ENCODE data around the gene YIPF2.
A peak's percentile ranks its signal among the peaks of the same experiment; 100 is the strongest.
"Not testable (repeated sequence)": the region's sequence is repeated elsewhere in the genome, so short reads cannot be mapped to it uniquely, and the experiment has no call there.

Gene YIPF2

DNA sequence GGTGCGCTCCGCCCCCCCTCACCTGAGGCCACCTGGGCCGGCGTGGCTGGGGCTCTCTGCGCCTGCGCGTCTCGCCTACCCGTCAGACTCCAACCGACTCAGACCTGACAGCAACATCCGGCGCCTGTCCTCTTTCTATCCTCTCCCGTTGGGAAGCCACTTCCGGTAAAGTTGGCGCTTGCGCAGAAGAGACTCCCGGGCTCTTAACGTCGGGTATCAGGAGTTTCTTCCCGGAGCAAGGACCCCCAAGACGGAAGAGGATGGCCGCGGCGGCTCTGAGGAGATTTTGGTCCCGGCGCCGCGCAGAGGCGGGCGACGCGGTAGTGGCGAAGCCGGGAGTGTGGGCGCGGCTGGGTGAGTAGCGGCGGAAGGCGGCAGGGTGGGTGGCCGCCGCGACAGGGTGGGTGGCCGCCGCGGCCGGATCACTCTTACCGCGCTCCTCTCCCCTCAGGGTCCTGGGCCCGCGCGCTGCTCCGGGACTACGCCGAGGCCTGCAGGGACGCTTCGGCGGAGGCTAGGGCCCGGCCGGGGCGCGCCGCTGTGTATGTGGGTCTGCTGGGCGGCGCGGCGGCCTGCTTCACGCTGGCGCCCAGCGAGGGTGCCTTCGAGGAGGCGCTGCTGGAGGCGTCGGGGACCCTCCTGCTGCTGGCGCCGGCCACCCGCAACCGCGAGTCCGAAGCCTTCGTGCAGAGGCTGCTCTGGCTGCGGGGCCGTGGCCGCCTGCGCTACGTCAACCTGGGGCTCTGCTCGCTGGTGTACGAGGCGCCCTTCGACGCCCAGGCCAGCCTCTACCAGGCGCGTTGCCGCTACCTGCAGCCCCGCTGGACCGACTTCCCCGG is at the start of gene YIPF2, which contains the start of gene TIMM29:
YIPF2 (minus strand) TSS at position 77 of the 839 bp plus-strand sequence. CDS start 229 bp downstream, outside the sequence.
TIMM29 (plus strand) TSS at position 249 of the 839 bp plus-strand sequence; CDS start at position 261, 12 bp downstream.
- DNase-seq (ENCODE audit: low read depth, low spot score), result peak; percentile 88
- H3K27ac ChIP-seq, result peak within 1 kb of the TSS; percentile 70

GRCh38 chr19:10977742-10978092 is 49.3 kb upstream of the YIPF2 start:
- H3K27ac ChIP-seq, result no peak overlapping the region
- no peak for DNase-seq (ENCODE audit: low read depth, low spot score)

DNA sequence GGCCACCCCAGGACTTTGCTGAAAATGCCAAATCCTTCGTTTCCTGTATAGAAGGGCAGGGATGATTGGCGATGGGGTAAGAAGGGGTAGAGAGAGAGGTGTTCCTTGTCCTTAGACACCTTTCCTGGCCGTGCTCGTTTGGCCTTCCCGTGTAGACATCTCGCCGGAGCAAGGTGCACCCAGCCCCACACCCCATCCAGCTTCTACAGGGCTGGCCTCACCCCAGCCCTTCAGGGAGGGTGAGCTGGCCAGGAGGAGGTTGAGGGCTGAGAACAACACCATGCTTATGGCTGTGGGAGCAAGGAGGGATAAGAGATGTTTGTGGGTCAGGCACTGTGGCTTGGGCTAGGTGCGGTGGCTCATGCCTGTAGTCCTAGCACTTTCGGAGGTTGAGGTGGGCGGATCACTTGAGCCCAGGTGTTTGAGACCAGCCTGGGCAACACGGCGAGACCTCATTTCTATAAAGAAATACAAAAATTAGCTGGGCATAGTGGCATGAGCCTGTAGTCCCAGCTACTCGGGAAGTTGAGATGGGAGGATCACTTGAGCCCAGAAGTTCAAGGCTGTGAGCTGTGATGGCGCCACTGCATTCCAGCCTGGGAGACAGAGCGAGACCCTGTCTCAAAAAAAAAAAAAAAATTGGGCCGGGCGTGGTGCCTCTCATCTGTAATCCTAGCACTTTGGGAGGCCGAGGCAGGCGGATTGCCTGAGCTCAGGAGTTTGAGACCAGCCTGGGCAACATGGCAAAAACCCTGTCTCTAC is 47.9 kb upstream of the YIPF2 start:
- no peak overlapping the region for H3K27ac ChIP-seq
- no peak for DNase-seq (ENCODE audit: low read depth, low spot score)

DNA sequence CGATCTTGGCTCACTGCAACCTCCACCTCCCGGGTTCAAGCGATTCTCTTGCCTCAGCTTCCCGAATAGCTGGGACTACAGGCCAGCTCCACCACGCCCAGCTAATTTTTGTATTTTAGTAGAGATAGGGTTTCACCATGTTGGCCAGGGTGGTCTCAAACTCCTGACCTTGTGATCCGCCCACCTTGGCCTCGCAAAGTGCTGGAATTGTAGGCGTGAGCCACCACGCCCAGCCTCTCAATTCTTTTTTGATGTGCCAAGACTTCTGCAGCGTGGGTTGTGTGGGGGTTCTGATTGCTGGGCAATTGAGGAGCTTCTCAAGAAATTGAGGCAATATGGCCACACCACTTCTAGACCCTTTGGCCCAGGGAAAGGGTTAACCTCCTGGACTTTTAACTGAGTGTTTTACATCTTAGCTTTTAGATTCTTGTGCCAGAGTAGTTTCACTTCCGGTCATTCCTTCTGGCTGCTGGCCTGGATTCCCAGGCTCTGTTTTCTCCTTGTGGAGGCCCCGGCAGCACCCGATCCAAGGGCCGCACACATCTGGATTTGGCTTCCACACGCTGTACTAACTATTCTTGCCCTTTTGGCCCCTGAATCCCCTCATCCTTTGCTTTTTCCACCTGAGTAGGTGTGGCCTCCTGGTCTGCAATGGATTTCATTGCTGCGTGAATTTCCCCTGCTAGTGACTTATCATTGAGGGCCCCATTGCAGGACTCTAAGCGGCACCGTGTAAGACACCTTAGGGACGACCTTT is 47.1 kb upstream of the YIPF2 start:
- no peak overlapping the region for H3K27ac ChIP-seq
- DNase-seq (ENCODE audit: low read depth, low spot score), result no peak

DNA sequence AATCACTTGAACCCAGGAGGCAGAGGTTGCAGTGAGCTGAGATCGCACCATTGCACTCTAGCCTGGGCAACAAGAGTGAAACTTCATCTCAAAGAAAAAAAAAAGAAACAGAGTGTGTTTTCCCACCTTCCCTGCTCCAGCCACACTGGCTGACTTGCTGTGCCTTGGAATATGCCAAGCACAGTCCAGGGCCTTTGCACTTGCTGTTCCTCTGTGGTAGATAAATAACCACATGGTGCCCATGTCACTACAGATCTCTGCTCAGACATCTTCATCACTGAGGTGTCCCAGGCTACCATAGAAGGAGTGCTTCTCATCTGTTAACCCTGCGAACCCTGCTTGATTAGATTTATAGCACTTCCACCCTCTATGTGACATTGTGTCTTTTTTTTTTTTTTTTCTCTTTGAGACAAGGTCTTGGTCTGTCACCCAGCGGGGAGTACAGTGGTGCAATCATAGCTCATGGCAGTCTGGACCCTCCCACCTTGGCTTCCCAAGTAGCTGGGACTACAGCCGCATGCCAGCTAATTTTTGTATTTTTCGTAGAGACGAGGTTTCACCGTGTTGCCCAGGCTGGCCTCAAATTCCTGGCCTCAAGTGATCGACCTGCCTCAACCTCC is 42.8 kb upstream of the YIPF2 start:
- no peak overlapping the region for H3K27ac ChIP-seq
- DNase-seq (ENCODE audit: low read depth, low spot score), result no peak

- no peak for DNase-seq (ENCODE audit: low read depth, low spot score)
- H3K27ac ChIP-seq, result no peak overlapping the region
Observed at GRCh38 chr19:10968527-10969135, 40.2 kb upstream of the YIPF2 start.

GRCh38 chr19:10966809-10967208 is 38.4 kb upstream of the YIPF2 start:
- no peak overlapping the region for H3K27ac ChIP-seq
- DNase-seq (ENCODE audit: low read depth, low spot score), result no peak

DNA sequence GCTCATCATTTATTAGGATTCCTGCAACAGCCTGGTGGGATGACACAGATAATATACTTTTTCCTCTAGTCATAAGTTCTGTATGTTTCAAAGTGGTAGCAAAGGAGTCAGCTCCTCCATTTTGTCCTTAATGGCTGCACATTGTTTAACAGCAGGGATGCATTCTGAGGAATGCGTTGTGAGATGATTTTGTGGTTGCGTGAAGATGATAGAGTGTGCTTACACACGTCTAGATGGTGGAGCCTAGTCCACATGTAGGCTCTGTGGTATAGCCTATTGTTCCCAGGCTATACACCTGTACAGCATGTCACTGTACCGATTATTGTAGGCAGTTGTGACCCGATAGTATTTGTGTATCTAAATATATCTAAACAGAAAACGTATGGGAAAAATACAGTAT is 37.0 kb upstream of the YIPF2 start:
- H3K27ac ChIP-seq, result no peak overlapping the region
- DNase-seq (ENCODE audit: low read depth, low spot score), result no peak

DNA sequence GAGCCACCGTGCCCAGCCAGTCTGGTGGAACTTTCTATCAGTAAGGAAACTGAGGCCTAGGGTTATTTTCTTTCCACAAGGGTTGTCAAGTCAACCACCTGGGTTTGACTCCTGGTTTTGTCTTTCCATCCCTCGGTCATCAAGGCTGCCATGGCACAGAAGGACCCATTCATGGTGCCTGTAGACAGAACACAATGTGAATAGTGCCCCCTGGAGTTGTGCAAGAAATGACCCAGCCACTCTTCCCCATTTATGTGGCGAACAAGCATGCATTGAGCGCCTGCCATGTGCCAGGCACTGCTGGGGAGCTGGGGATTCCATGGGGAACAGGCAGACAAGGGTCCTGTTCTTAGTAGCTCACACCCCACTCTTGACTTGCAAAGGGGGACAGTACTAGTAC is 36.5 kb upstream of the YIPF2 start:
- DNase-seq (ENCODE audit: low read depth, low spot score), result no peak

DNA sequence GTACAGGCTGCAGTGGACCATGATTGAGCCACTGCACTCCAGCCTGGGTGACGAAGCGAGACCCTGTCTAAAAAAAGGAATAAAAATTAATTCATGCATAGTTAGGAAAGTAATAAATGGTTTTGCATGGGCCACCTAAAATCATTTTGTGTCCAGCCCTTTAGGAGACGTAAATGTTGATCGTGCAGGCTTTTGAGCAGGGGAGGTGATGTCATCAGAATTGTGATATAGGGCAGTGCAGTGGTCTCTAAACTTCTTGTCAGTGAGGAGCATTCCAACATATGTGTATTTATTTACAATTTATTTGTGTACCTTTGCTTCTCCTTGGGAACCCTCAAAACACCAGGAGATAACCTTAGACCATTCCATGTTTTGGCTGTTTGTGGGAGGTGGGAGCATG is 35.4 kb upstream of the YIPF2 start:
- no peak overlapping the region for H3K27ac ChIP-seq
- no peak for DNase-seq (ENCODE audit: low read depth, low spot score)

More for the DNA sequence above, 36.5 kb upstream of the YIPF2 start:
- H3K27ac ChIP-seq, result no peak overlapping the region

DNA sequence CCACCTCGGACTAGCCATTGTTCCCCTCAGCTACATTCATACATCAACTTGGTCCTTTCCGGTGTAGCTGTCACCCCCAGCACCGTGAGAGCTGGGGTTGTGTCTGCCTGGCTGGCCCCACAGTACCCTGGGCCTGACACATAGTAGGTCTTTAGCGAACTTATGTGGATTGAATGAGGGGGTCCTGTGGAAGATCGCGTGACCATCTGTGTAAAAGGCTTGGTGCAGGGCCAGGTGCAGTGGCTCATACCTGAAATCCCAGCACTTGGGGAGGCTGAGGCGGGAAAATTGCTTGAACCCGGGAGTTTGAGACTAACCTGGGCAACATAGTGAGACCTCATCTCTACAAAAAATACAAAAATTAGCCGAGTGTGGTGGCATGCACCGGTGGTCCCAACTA is 34.4 kb upstream of the YIPF2 start:
- no peak overlapping the region for H3K27ac ChIP-seq
- DNase-seq (ENCODE audit: low read depth, low spot score), result no peak

GRCh38 chr19:10961073-10961860 is 32.8 kb upstream of the YIPF2 start:
- no peak for DNase-seq (ENCODE audit: low read depth, low spot score)
- peak overlapping the region; percentile 61 for H3K27ac ChIP-seq

GRCh38 chr19:10960314-10961072 is 32.1 kb upstream of the YIPF2 start, which contains the start of gene SMARCA4:
TSS of gene SMARCA4 (plus strand) at chr19:10961030. CDS start at chr19:10984152, 23,122 bp downstream.
- DNase-seq (ENCODE audit: low read depth, low spot score), result peak; percentile 70
- peak within 1 kb of the TSS; percentile 61 for H3K27ac ChIP-seq

DNA sequence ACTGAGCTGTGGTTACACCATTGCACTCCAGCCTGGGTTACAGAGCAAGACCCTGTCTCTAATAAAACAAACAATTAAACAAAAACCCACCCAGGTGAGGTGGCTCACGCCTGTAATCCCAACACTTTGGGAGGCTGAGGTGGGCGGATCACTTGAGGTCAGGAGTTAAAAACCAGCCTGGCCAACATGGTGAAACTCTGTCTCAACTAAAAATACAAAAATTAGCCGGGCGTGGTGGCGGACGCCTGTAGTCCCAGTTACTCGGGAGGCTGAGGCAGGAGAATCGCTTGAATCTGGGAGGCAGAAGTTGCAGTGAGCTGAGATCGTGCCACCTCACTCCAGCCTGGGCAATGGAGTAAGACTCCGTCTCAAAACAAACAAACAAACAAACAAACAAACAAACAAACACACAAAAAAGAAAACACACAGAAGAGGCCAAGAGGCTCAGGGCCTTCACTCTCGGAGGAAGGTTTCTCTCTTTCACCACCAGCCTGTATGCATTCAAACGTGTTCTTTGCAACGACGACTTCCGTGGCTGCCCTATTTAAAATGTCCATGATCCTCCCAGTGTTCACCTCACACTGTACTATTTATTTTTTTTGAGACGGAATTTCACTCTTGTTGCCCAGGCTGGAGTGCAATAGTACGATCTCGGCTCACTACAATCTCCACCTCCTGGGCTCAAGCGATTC is 31.0 kb upstream of the YIPF2 start:
- DNase-seq (ENCODE audit: low read depth, low spot score), result not testable (repeated sequence)
- peak overlapping the region; percentile 61 for H3K27ac ChIP-seq

- DNase-seq (ENCODE audit: low read depth, low spot score), result peak; percentile 77
- peak overlapping the region; percentile 31 for H3K27ac ChIP-seq
Observed at GRCh38 chr19:10952809-10953208, 24.4 kb upstream of the YIPF2 start.

DNA sequence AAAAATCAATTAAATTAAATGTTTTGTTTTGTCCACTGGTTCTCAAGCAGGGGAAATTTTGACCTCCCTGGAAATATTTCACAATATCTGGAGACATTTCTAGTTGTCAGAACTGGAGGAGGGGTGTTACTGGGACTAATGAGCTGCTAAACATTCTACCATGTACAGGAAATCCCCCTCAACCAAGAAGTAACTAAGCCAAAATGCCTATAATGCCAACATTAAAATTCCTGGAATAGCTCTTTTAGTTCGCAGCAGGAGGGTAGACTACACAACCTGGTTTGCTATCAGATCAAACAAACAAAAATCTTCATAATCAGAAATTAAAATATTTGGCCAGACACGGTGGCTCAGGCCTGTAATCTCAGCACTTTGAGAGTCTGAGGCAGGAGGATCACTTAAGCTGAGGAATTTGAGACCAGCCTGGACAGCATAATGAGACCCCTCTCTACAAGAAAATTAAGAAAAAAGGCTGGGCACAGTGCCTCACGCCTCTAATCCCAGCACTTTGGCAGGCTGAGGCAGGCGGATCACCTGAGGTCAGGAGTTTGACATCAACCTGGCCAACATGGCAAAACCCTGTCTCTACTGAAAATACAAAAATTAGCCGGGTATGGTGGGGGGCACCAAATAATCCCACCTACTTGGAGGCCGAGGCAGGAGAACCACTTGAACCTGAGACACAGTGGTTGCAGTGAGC is 18.7 kb upstream of the YIPF2 start:
- H3K27ac ChIP-seq, result no peak overlapping the region
- DNase-seq (ENCODE audit: low read depth, low spot score), result no peak

GRCh38 chr19:10945264-10945663 is 16.8 kb upstream of the YIPF2 start:
- no peak overlapping the region for H3K27ac ChIP-seq
- no peak for DNase-seq (ENCODE audit: low read depth, low spot score)

All from epithelial cell of prostate (primary cell).